ENCODE measurements around the gene TRIM41. TPM values are rescaled to one million over a fixed set of nuclear protein-coding genes. Genes with fewer than 3 reads are reported as not detected.

TRIM41 gene
- total and polyA plus RNA-seq, 2 of the 13 experiments (the other 11 are each of a cell fraction or from before 2014, with no cell fraction given): 10.2 to 16.7 TPM

GRCh38 chr5:181260720-181261319 is 37.7 kb downstream of the TRIM41 start, which contains the start of gene TRIM52 (continued):
- peak; percentile 78 for TF ChIP-seq MEIS1 (CRISPR knock-in tag; IDR thresholded peaks at IDR 0.05; ENCODE audit: borderline replicate concordance)
- TF ChIP-seq SOX13 (IDR thresholded peaks at IDR 0.05): no peak
- TF ChIP-seq SOX13 (CRISPR knock-in tag; conservative IDR thresholded peaks at IDR 0.05 in 1 of 2, IDR thresholded peaks at IDR 0.05 in 1 of 2): peak in 1 of 2 experiments; percentile 69; a peak in 1 of 4 replicates
- no peak for TF ChIP-seq AGO1 (IDR thresholded peaks at IDR 0.05; ENCODE audit: low read depth, low read length, poor library complexity, severe bottlenecking)
- TF ChIP-seq ZFP36 (IDR thresholded peaks at IDR 0.05; ENCODE audit: borderline replicate concordance, low read depth, low read length, partially characterized antibody): no peak
- no peak for TF ChIP-seq PRDM4 (CRISPR knock-in tag; IDR thresholded peaks at IDR 0.05; ENCODE audit: borderline replicate concordance)
- no peak; the same call in 1 of the 2 replicates for TF ChIP-seq ZNF816 (CRISPR knock-in tag; IDR thresholded peaks at IDR 0.05; ENCODE audit: borderline replicate concordance)
- TF ChIP-seq SIX4 (CRISPR knock-in tag; IDR thresholded peaks at IDR 0.05): peak; percentile 49; the same call in 1 of the 2 replicates
- TF ChIP-seq ZNF33B (CRISPR knock-in tag; IDR thresholded peaks at IDR 0.05): no peak
- TF ChIP-seq GLMP (CRISPR knock-in tag; IDR thresholded peaks at IDR 0.05; ENCODE audit: borderline replicate concordance): no peak
- TF ChIP-seq CEBPB (IDR thresholded peaks at IDR 0.05; ENCODE audit: borderline replicate concordance, low read depth, low read length): no peak
- no peak for TF ChIP-seq SNAPC2 (CRISPR knock-in tag; IDR thresholded peaks at IDR 0.05)
- no peak for TF ChIP-seq ZNF3 (CRISPR knock-in tag; IDR thresholded peaks at IDR 0.05)
- 0 out of 2 replicates have a peak, but pooled peaks have one; percentile 33 for TF ChIP-seq BHLHE40 (IDR thresholded peaks at IDR 0.05; ENCODE audit: low read length)
- no peak for TF ChIP-seq ATRX (CRISPR knock-in tag; IDR thresholded peaks at IDR 0.05; ENCODE audit: borderline replicate concordance)
- TF ChIP-seq ZNF512 (CRISPR knock-in tag; IDR thresholded peaks at IDR 0.05): no peak
- TF ChIP-seq ZNF792 (CRISPR knock-in tag; IDR thresholded peaks at IDR 0.05): peak; percentile 70; the same call in 1 of the 2 replicates
- TF ChIP-seq LBX2 (CRISPR knock-in tag; IDR thresholded peaks at IDR 0.05; ENCODE audit: borderline replicate concordance): 0 out of 2 replicates have a peak, but pooled peaks have one; percentile 23
- no peak for TF ChIP-seq RBAK (CRISPR knock-in tag; IDR thresholded peaks at IDR 0.05)
- TF ChIP-seq BORCS8-MEF2B (CRISPR knock-in tag; IDR thresholded peaks at IDR 0.05): peak; percentile 14; the same call in 1 of the 2 replicates
- no peak for TF ChIP-seq ZNF432 (CRISPR knock-in tag; IDR thresholded peaks at IDR 0.05; ENCODE audit: borderline replicate concordance)
- TF ChIP-seq ZNF639 (CRISPR knock-in tag; conservative IDR thresholded peaks at IDR 0.05): peak; percentile 79
- TF ChIP-seq HOXA3 (CRISPR knock-in tag; IDR thresholded peaks at IDR 0.05): peak; percentile 98
